Activated CD8-positive, alpha-beta T cell treated with anti-CD3 and anti-CD28 coated beads for 36 hours (primary cell): Measurements from ENCODE around the gene LGSN. TPM values are rescaled to one million over a fixed set of nuclear protein-coding genes. Genes with fewer than 3 reads are reported as not detected.
"Not testable (repeated sequence)": the region's sequence is repeated elsewhere in the genome, so short reads cannot be mapped to it uniquely, and the experiment has no call there.

ENCODE experiments used
- ATAC-seq: fragments of 200-7000 bp; cut with Tn5 transposase; one replicate; pipeline ENCODE4 v1.10.0; 2021; ENCODE audit warnings: mild to moderate bottlenecking, moderate library complexity
- CTCF ChIA-PET: fragments of 350-600 bp; sonication (Branson Sonifier 250); formaldehyde crosslinking; loops from one replicate; lab custom pipeline; 2021; ENCODE audit warnings: antibody characterized with exemption; lab: Charles Lee
- POLR2A ChIA-PET: fragments of 350-600 bp; sonication (Branson Sonifier 250); formaldehyde crosslinking; loops from one replicate; lab custom pipeline; 2021; ENCODE audit warnings: antibody characterized with exemption; lab: Charles Lee
- DNase-seq: peaks from one replicate; pipeline ENCODE4 v3.0.0-alpha.2; 2020
- H3K27ac Mint-ChIP-seq: one replicate; pipeline ENCODE4 v1.8.0; 2021; ENCODE audit warnings: mild to moderate bottlenecking, mixed read lengths
- H3K27me3 Mint-ChIP-seq: one replicate; pipeline ENCODE4 v1.8.0; 2021; ENCODE audit warnings: mixed read lengths
- H3K36me3 Mint-ChIP-seq: one replicate; pipeline ENCODE4 v1.8.0; 2021; ENCODE audit warnings: low read depth, mixed read lengths
- H3K4me1 Mint-ChIP-seq: one replicate; pipeline ENCODE4 v1.8.0; 2021; ENCODE audit warnings: low read depth, mixed read lengths
- H3K4me3 Mint-ChIP-seq: one replicate; pipeline ENCODE4 v1.8.0; 2021; ENCODE audit warnings: mild to moderate bottlenecking, moderate library complexity, mixed read lengths
- H3K9me3 Mint-ChIP-seq: one replicate; pipeline ENCODE4 v1.8.0; 2021; ENCODE audit warnings: mixed read lengths
- CTCF ChIP-seq: fragments of 200-600 bp; IDR thresholded peaks from one replicate; pipeline ENCODE4 v1.8.0; 2022; ENCODE audit warnings: antibody characterized with exemption, mild to moderate bottlenecking
- intact Hi-C: fragments of 100-400 bp; cut with micrococcal nuclease; formaldehyde crosslinking; loops from one replicate; pipeline ENCODE4 v1.10.0; 2022
- total RNA-seq, 2 experiments: library from RNA; stranded (reverse); gene quantifications; one replicate each; pipeline ENCODE4 v1.2.3, GENCODE V29; 2021

Gene LGSN
- total RNA-seq, 2 experiments from 2014 or later = not detected

- H3K4me1 Mint-ChIP-seq = no peaks in the 10 kb centered on the region
- DNase-seq (no peak), ATAC-seq (no peak)
- intact Hi-C loops = no loop called here
- POLR2A ChIA-PET = no interaction called here
- H3K27me3 Mint-ChIP-seq = no peaks in the 10 kb centered on the region
- H3K4me3 Mint-ChIP-seq = no peak overlapping the region
- CTCF ChIA-PET = no interaction called here
- TF ChIP-seq CTCF = no peak
- H3K27ac Mint-ChIP-seq = no peak overlapping the region
- H3K36me3 Mint-ChIP-seq = no peaks in the 10 kb centered on the region
- H3K9me3 Mint-ChIP-seq = no peaks in the 10 kb centered on the region
Measured at GRCh38 chr6:63290492-63291058, 29.2 kb downstream of the LGSN start.

GRCh38 chr6:63289269-63289872 is 30.4 kb downstream of the LGSN start:
- Mint-ChIP-seq H3K27ac (no peak overlapping the region), H3K36me3 (no peaks in the 10 kb centered on the region), H3K27me3 (no peaks in the 10 kb centered on the region), H3K4me1 (no peaks in the 10 kb centered on the region), H3K4me3 (no peak overlapping the region), H3K9me3 (no peaks in the 10 kb centered on the region)
- ChIA-PET POLR2A (no interaction called here), CTCF (no interaction called here)
- TF ChIP-seq CTCF = no peak
- intact Hi-C loops = no loop called here
- ATAC-seq (no peak), DNase-seq (no peak)

- no peaks in the 10 kb centered on the region for H3K9me3 Mint-ChIP-seq
- no peak overlapping the region for H3K27ac Mint-ChIP-seq
- intact Hi-C loops = no loop called here
- DNase-seq = no peak
- TF ChIP-seq CTCF = no peak
- no peaks in the 10 kb centered on the region for H3K36me3 Mint-ChIP-seq
- H3K4me1 Mint-ChIP-seq = no peaks in the 10 kb centered on the region
- POLR2A ChIA-PET = no interaction called here
- H3K4me3 Mint-ChIP-seq = no peak overlapping the region
- H3K27me3 Mint-ChIP-seq = no peaks in the 10 kb centered on the region
- CTCF ChIA-PET = no interaction called here
- ATAC-seq = no peak
Measured at GRCh38 chr6:63280639-63281180, 39.1 kb downstream of the LGSN start.

- H3K4me1 Mint-ChIP-seq = no peaks in the 10 kb centered on the region
- H3K9me3 Mint-ChIP-seq = no peaks in the 10 kb centered on the region
- no peaks in the 10 kb centered on the region for H3K27me3 Mint-ChIP-seq
- intact Hi-C loops = no loop called here
- CTCF ChIA-PET = no interaction called here
- DNase-seq = no peak
- no peak for TF ChIP-seq CTCF
- H3K4me3 Mint-ChIP-seq = no peak overlapping the region
- POLR2A ChIA-PET = no interaction called here
- H3K36me3 Mint-ChIP-seq = no peaks in the 10 kb centered on the region
- H3K27ac Mint-ChIP-seq = no peak overlapping the region
- no peak for ATAC-seq
Measured at GRCh38 chr6:63278916-63279315, 40.9 kb downstream of the LGSN start.

GRCh38 chr6:63275953-63276352 is 43.8 kb downstream of the LGSN start:
- intact Hi-C loops = no loop called here
- no peaks in the 10 kb centered on the region for H3K27me3 Mint-ChIP-seq
- no peak overlapping the region for H3K4me3 Mint-ChIP-seq
- H3K4me1 Mint-ChIP-seq = no peaks in the 10 kb centered on the region
- no peak overlapping the region for H3K27ac Mint-ChIP-seq
- ChIA-PET POLR2A (no interaction called here), CTCF (no interaction called here)
- no peaks in the 10 kb centered on the region for H3K36me3 Mint-ChIP-seq
- ATAC-seq (no peak), DNase-seq (no peak)
- H3K9me3 Mint-ChIP-seq = no peaks in the 10 kb centered on the region
- TF ChIP-seq CTCF = no peak

GRCh38 chr6:63274795-63275430 is 44.9 kb downstream of the LGSN start:
- DNase-seq, H3K4me3 Mint-ChIP-seq, ATAC-seq, CTCF ChIA-PET, H3K9me3 Mint-ChIP-seq, intact Hi-C loops, H3K4me1 Mint-ChIP-seq, H3K27me3 Mint-ChIP-seq, H3K27ac Mint-ChIP-seq, H3K36me3 Mint-ChIP-seq: not testable (repeated sequence)
- POLR2A ChIA-PET = interaction anchor here (0.6 kb wide), 1 partner anchor 1282 kb away, joined by 3 read pairs; no protein-coding TSS in a partner anchor
